Breast epithelium (tissue), 3 donors: ENCODE results near the gene ATXN10.

Experiments used
- CTCF ChIP-seq, 3 donors: fragments of 450-650 bp; IDR thresholded peaks; one replicate each; pipeline ENCODE4 v1.5.1; 2016 to 2017; ENCODE audit warnings: antibody characterized with exemption in 3 of 3, mild to moderate bottlenecking in 3 of 3, moderate library complexity in 3 of 3
- POLR2A ChIP-seq: fragments of 450-650 bp; IDR thresholded peaks from one replicate; pipeline ENCODE4 v1.6.1; 2016; ENCODE audit warnings: antibody characterized with exemption, mild to moderate bottlenecking, moderate library complexity

- TF ChIP-seq POLR2A (no peak), CTCF (IDR thresholded peaks at IDR 0.05) (no peak)
Measured at GRCh38 chr22:45880716-45881523, 209.3 kb downstream of the ATXN10 start.
